Measurements from ENCODE around the gene CYP2B6. TPM values are rescaled to one million over a fixed set of nuclear protein-coding genes. Genes with fewer than 3 reads are reported as not detected.
"Not testable (repeated sequence)": the region's sequence is repeated elsewhere in the genome, so short reads cannot be mapped to it uniquely, and the experiment has no call there.

Gene CYP2B6
- total RNA-seq, 3 donors from 2014 or later (not counting 1 experiment from before 2014, with no cell fraction given): not detected

DNA sequence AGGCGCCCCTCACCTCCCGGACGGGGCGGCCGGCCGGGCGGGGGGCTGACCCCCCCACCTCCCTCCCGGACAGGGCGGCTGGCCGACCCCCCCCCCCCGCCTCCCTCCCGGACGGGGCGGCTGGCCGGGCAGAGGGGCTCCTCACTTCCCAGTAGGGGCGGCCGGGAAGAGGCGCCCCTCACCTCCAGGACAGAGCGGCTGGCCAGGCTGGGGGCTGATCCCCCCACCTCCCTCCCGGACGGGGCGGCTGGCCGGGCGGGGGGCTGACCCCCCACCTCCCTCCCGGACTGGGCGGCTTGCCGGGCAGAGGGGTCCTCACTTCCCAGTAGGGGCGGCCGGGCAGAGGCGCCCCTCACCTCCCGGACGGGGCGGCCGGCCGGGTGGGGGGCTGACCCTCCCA is 25.7 kb upstream of the CYP2B6 start:
- H3K27ac Mint-ChIP-seq; H3K36me3 ChIP-seq (ENCODE audit: control insufficient read depth, insufficient read depth, low read length); H3K9me3 Mint-ChIP-seq; H3K9me3 ChIP-seq (ENCODE audit: control insufficient read depth, insufficient read depth, low read length); H3K36me3 Mint-ChIP-seq; H3K4me1 ChIP-seq (ENCODE audit: control insufficient read depth, insufficient read depth, low read length); DNase-seq; ATAC-seq; H3K27me3 ChIP-seq (ENCODE audit: control insufficient read depth, insufficient read depth, low read length); H3K27ac ChIP-seq (ENCODE audit: low read length); H3K4me3 ChIP-seq (ENCODE audit: low read length); H3K4me3 Mint-ChIP-seq; intact Hi-C loops (cut with micrococcal nuclease): not testable (repeated sequence)
- 93% methylated on average over 18 of the region's 35 CpGs for WGBS (ENCODE audit: insufficient coverage)
- Mint-ChIP-seq H3K4me1 (peaks cover 15 to 19% of the 10 kb centered on the region in 2 donors), H3K27me3 (ENCODE audit: low read depth in 2 of 2) (peaks cover 22 to 28% of the 10 kb centered on the region in 2 donors)

GRCh38 chr19:40966591-40966990 is 24.5 kb upstream of the CYP2B6 start:
- H3K27ac ChIP-seq (ENCODE audit: low read length); H3K9me3 ChIP-seq (ENCODE audit: control insufficient read depth, insufficient read depth, low read length); H3K4me3 ChIP-seq (ENCODE audit: low read length); H3K36me3 Mint-ChIP-seq; H3K4me3 Mint-ChIP-seq; H3K36me3 ChIP-seq (ENCODE audit: control insufficient read depth, insufficient read depth, low read length); H3K27ac Mint-ChIP-seq; H3K27me3 ChIP-seq (ENCODE audit: control insufficient read depth, insufficient read depth, low read length); ATAC-seq; intact Hi-C loops (cut with micrococcal nuclease); DNase-seq; H3K9me3 Mint-ChIP-seq: not testable (repeated sequence)
- peaks cover 15 to 18% of the 10 kb centered on the region in 2 donors for H3K4me1 Mint-ChIP-seq
- H3K4me1 ChIP-seq (ENCODE audit: control insufficient read depth, insufficient read depth, low read length): peaks cover 12% of the 10 kb centered on the region
- H3K27me3 Mint-ChIP-seq (ENCODE audit: low read depth in 2 of 2): peaks cover 16 to 27% of the 10 kb centered on the region in 2 donors
- 97% methylated on average over 19 of the region's 25 CpGs for WGBS (ENCODE audit: insufficient coverage)

- H3K36me3 Mint-ChIP-seq; H3K4me3 ChIP-seq (ENCODE audit: low read length); H3K27ac ChIP-seq (ENCODE audit: low read length); H3K4me3 Mint-ChIP-seq; H3K36me3 ChIP-seq (ENCODE audit: control insufficient read depth, insufficient read depth, low read length); H3K9me3 Mint-ChIP-seq; H3K27ac Mint-ChIP-seq; H3K9me3 ChIP-seq (ENCODE audit: control insufficient read depth, insufficient read depth, low read length); H3K27me3 ChIP-seq (ENCODE audit: control insufficient read depth, insufficient read depth, low read length); ATAC-seq; DNase-seq; intact Hi-C loops (cut with micrococcal nuclease); H3K4me1 ChIP-seq (ENCODE audit: control insufficient read depth, insufficient read depth, low read length): not testable (repeated sequence)
- H3K4me1 Mint-ChIP-seq: peaks cover 10 to 13% of the 10 kb centered on the region in 2 donors
- no CpG with 5 or more reads among the region's 3 CpGs for WGBS (ENCODE audit: insufficient coverage)
- H3K27me3 Mint-ChIP-seq (ENCODE audit: low read depth in 2 of 2): peaks cover 11 to 21% of the 10 kb centered on the region in 2 donors
Measured at GRCh38 chr19:40968065-40968464, 23.0 kb upstream of the CYP2B6 start.

- H3K4me3 Mint-ChIP-seq; H3K36me3 Mint-ChIP-seq; ATAC-seq; H3K9me3 ChIP-seq (ENCODE audit: control insufficient read depth, insufficient read depth, low read length); H3K36me3 ChIP-seq (ENCODE audit: control insufficient read depth, insufficient read depth, low read length); H3K27me3 ChIP-seq (ENCODE audit: control insufficient read depth, insufficient read depth, low read length); H3K27ac ChIP-seq (ENCODE audit: low read length); H3K27ac Mint-ChIP-seq; H3K9me3 Mint-ChIP-seq; H3K4me3 ChIP-seq (ENCODE audit: low read length); H3K4me1 ChIP-seq (ENCODE audit: control insufficient read depth, insufficient read depth, low read length): not testable (repeated sequence)
- Mint-ChIP-seq H3K27me3 (ENCODE audit: low read depth in 2 of 2) (peaks cover 8 to 21% of the 10 kb centered on the region in 2 donors), H3K4me1 (peaks cover 10 to 13% of the 10 kb centered on the region in 2 donors)
- peak in 1 of 2 donors; percentile 56 for DNase-seq
- WGBS (ENCODE audit: insufficient coverage): 92% methylated on average over 3 of the region's 4 CpGs
- intact Hi-C loops (cut with micrococcal nuclease): loop anchor here (10.0 kb wide), 1 partner anchor 305 kb away; no protein-coding TSS in a partner anchor
Measured at GRCh38 chr19:40969721-40970120, 21.4 kb upstream of the CYP2B6 start.

DNA sequence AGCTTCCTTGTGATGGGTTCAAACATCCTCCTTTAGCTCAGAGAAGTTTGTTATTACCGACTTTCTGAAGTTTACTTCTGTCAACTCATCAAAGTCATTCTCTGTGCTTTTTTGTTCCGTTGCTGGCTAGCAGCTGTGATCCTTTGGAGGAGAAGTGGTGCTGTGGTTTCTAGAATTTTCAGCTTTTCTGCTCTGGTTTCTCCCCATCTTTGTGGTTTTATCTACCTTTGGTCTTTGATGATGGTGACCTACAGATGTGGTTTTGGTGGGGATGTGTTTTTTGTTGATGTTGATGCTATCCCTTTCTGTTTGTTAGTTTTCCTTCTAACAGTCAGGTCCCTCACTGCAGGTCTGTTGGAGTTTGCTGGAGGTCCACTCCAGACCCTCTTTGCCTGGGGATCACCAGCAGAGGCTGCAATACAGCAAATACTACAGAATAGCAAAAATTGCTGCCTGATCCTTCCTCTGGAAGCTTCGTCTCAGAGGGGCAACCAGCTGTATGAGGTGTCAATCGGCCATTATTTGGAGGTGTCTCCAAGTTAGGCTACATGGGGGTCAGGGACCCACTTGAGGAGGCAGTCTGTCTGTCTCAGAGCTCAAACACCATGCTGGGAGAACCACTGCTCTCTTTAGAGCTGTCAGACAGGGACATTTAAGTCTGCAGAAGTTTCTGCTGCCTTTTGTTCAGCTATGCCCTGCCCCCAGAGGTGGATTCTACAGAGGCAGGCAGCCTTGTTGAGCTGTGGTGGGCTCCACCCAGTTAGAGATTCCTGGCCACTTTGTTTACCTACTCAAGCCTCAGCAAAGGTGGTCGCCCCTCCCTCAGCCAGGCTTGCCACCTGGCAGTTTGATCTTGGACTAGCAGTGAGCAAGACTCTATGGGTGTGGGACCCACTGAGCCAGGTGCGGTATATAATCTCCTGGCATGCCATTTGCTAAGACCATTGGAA is 20.4 kb upstream of the CYP2B6 start:
- WGBS (ENCODE audit: insufficient coverage): 47% methylated on average over 5 of the region's 6 CpGs
- not testable (repeated sequence) for H3K4me3 Mint-ChIP-seq; H3K27ac ChIP-seq (ENCODE audit: low read length); H3K36me3 Mint-ChIP-seq; H3K9me3 ChIP-seq (ENCODE audit: control insufficient read depth, insufficient read depth, low read length); H3K4me1 ChIP-seq (ENCODE audit: control insufficient read depth, insufficient read depth, low read length); H3K27me3 ChIP-seq (ENCODE audit: control insufficient read depth, insufficient read depth, low read length); H3K4me3 ChIP-seq (ENCODE audit: low read length); H3K9me3 Mint-ChIP-seq; H3K36me3 ChIP-seq (ENCODE audit: control insufficient read depth, insufficient read depth, low read length); ATAC-seq; H3K27ac Mint-ChIP-seq
- intact Hi-C loops (cut with micrococcal nuclease): loop anchor here (10.0 kb wide), 1 partner anchor 306 kb away; no protein-coding TSS in a partner anchor
- Mint-ChIP-seq H3K4me1 (peaks cover 10 to 13% of the 10 kb centered on the region in 2 donors), H3K27me3 (ENCODE audit: low read depth in 2 of 2) (peaks cover 8 to 21% of the 10 kb centered on the region in 2 donors)
- peak in 1 of 2 donors; percentile 82 for DNase-seq
